GF-D8 (cell line): ENCODE measurements around the gene WNK2.

ENCODE experiments used
- DNase-seq: peaks from one replicate; lab custom pipeline; 2025; lab: John Stamatoyannopoulos, UW

Gene WNK2

GRCh38 chr9:93218671-93219420 lies 34.9 kb downstream of the WNK2 start:
- no peak for DNase-seq

GRCh38 chr9:93219692-93220091 lies 35.8 kb downstream of the WNK2 start:
- no peak for DNase-seq

GRCh38 chr9:93220627-93221026 lies 36.7 kb downstream of the WNK2 start:
- no peak for DNase-seq

- DNase-seq: no peak
Observed at GRCh38 chr9:93221044-93221443, 37.1 kb downstream of the WNK2 start.

GRCh38 chr9:93222890-93223259 lies 38.9 kb downstream of the WNK2 start:
- no peak for DNase-seq

- no peak for DNase-seq
Observed at GRCh38 chr9:93223260-93224180, 39.6 kb downstream of the WNK2 start.

- DNase-seq: no peak
Observed at GRCh38 chr9:93224591-93224990, 40.7 kb downstream of the WNK2 start.

GRCh38 chr9:93225417-93225816 lies 41.5 kb downstream of the WNK2 start:
- DNase-seq: no peak

- DNase-seq: no peak
Observed at GRCh38 chr9:93225892-93226291, 42.0 kb downstream of the WNK2 start.

GRCh38 chr9:93226819-93227218 lies 42.9 kb downstream of the WNK2 start:
- no peak for DNase-seq

GRCh38 chr9:93228030-93228429 lies 44.1 kb downstream of the WNK2 start:
- DNase-seq: no peak

GRCh38 chr9:93228453-93228852 lies 44.5 kb downstream of the WNK2 start:
- DNase-seq: no peak

- no peak for DNase-seq
Observed at GRCh38 chr9:93229636-93230035, 45.7 kb downstream of the WNK2 start.

- no peak for DNase-seq
Observed at GRCh38 chr9:93230185-93230584, 46.2 kb downstream of the WNK2 start.

- no peak for DNase-seq
Observed at GRCh38 chr9:93230601-93231000, 46.7 kb downstream of the WNK2 start.

- DNase-seq: peak; percentile 27
Observed at GRCh38 chr9:93231121-93231694, 47.3 kb downstream of the WNK2 start.

GRCh38 chr9:93231716-93232115 lies 47.8 kb downstream of the WNK2 start:
- DNase-seq: no peak

- DNase-seq: no peak
Observed at GRCh38 chr9:93232388-93232960, 48.5 kb downstream of the WNK2 start.

- no peak for DNase-seq
Observed at GRCh38 chr9:93233033-93233432, 49.1 kb downstream of the WNK2 start.

- DNase-seq: no peak
Observed at GRCh38 chr9:93234600-93234999, 50.7 kb downstream of the WNK2 start.

- no peak for DNase-seq
Observed at GRCh38 chr9:93235300-93235960, 51.5 kb downstream of the WNK2 start.
